Kidney epithelial cell (primary cell): ENCODE measurements around the gene KAT6B. TPM values are rescaled to one million over a fixed set of nuclear protein-coding genes. Genes with fewer than 3 reads are reported as not detected.

Experiments used
- DNase-seq: peaks from one replicate; pipeline ENCODE4 v3.0.0-alpha.2; 2010; ENCODE audit warnings: low read depth
- H3K27me3 ChIP-seq: 2 replicates; pipeline ENCODE4 v1.6.0; 2011; ENCODE audit warnings: low read length; ENCODE audit not compliant: control insufficient read depth, insufficient read depth
- H3K36me3 ChIP-seq: 2 replicates; pipeline ENCODE4 v1.5.1; 2011; ENCODE audit warnings: low read length; ENCODE audit not compliant: control insufficient read depth, insufficient read depth
- H3K4me3 ChIP-seq: 2 replicates; pipeline ENCODE4 v1.5.1; 2011; ENCODE audit warnings: low read depth, mild to moderate bottlenecking, control low read depth, low read length
- total RNA-seq: library from RNA; depleted of rRNA; stranded (reverse); fragments of >200 nt; gene quantifications from 2 replicates; pipeline ENCODE4 v1.2.3, GENCODE V29; 2015
- TF ChIP-seq, protein P1 (sequence below): IDR thresholded peaks from 2 replicates; pipeline ENCODE4 v1.5.1; 2011; ENCODE audit warnings: mild to moderate bottlenecking, moderate library complexity, low read length, control low read depth, inconsistent platforms; ENCODE audit not compliant: insufficient read depth, poor library complexity, severe bottlenecking

Gene KAT6B
- total RNA-seq, 1 donor from 2014 or later = 8.0 TPM

DNA sequence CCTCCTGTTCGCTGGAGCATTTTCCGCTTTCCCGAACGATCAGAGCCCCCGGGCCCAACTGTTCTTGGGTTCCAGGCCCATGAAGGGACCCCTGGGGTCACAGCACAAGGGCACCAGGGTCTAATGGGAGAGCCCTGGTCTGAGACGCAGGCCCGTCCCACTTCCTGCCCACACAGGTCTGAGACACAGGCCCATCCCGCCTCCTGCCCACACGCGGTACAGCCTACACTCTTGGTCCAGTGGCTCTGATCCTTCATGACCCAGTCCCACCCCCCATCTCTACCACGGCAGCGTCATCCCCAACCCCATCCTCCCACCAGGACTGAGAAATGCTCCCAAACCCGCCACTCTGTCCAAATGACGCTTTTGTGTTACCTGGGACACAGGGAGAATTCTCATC lies 246.3 kb downstream of the KAT6B start:
- Histone ChIP-seq H3K27me3 (no peaks in the 10 kb centered on the region), H3K36me3 (no peaks in the 10 kb centered on the region), H3K4me3 (no peak overlapping the region)
- TF ChIP-seq, protein P1, sequence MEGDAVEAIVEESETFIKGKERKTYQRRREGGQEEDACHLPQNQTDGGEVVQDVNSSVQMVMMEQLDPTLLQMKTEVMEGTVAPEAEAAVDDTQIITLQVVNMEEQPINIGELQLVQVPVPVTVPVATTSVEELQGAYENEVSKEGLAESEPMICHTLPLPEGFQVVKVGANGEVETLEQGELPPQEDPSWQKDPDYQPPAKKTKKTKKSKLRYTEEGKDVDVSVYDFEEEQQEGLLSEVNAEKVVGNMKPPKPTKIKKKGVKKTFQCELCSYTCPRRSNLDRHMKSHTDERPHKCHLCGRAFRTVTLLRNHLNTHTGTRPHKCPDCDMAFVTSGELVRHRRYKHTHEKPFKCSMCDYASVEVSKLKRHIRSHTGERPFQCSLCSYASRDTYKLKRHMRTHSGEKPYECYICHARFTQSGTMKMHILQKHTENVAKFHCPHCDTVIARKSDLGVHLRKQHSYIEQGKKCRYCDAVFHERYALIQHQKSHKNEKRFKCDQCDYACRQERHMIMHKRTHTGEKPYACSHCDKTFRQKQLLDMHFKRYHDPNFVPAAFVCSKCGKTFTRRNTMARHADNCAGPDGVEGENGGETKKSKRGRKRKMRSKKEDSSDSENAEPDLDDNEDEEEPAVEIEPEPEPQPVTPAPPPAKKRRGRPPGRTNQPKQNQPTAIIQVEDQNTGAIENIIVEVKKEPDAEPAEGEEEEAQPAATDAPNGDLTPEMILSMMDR = no peak
- no peak for DNase-seq

DNA sequence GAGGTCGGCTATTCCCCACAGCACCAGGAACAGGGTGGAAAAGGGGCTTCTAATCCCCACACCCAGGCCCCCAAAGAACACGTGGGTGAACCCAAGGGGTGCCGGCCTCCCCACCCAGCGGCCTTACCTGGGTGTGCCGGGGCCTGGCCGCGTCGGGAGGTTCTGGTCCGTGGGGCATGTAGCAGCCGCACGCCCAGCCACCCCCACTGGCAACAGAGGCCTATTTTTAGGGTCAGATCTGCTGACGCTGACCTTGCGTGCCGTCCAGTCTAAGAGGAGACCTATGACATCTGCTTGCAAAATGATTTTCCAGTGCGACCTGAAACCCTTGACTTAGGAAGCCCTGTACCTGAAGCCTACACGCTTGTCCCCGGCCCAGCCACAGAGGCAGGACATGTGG lies 247.0 kb downstream of the KAT6B start:
- Histone ChIP-seq H3K4me3 (no peak overlapping the region), H3K27me3 (no peaks in the 10 kb centered on the region), H3K36me3 (no peaks in the 10 kb centered on the region)
- no peak for DNase-seq
- TF ChIP-seq, protein P1 = no peak

DNA sequence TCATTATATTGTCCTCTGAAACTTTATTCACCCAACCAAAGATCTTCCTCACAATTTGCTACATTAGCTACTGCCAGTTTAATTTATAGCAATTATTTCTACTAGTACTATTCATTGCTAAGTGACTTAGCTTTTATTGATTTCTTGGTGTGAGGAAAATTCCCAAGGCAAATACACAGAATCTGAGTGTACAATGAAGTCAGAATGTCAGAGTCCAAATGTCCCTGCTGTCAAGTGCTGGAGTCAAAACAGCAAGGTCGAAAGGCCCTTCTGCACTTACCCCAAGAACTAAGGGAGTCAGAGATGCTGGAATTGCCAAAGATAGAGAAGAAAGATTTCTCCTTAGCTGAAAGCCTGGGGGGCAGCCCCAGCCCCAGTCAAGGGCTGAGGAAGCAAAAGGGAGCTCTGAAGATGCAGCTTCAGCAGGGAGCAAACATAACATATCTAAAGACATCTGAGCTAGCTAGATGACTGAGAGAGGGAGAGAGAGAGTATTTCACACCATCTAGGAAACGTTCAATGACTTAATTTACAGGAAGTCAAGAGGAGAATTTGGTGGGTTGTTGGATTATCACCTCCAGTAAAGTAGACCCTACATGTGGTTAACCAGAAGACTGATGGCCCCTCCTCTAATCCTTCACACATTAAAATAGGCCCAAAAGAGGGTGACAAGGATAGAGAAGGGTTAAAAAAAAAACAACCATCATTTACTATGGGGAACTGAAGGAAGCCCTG lies 248.5 kb downstream of the KAT6B start:
- no peak for DNase-seq
- TF ChIP-seq, protein P1 = no peak
- no peaks in the 10 kb centered on the region for H3K27me3 ChIP-seq
- H3K36me3 ChIP-seq = no peaks in the 10 kb centered on the region
- H3K4me3 ChIP-seq = no peak overlapping the region

DNA sequence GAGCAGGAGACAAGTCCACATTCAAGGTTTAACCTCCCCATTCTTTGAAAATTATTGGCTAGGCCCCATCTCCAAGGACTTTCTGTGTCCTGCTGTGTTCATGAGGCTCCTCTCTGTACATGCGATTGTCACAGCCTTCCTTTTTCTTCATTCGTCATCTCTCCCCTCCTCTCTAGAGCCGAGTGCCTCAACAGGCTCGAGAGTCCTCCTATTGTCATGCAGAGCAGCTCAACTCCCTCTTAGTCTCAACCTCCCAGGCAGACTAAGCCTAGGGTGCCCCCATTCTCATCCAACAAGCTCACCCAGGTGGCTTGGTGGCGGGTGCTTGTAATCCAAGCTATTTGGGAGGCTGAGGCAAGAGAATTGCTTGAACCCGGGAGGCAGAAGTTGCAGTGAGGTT lies 249.9 kb downstream of the KAT6B start:
- Histone ChIP-seq H3K4me3 (no peak overlapping the region), H3K36me3 (no peaks in the 10 kb centered on the region), H3K27me3 (no peaks in the 10 kb centered on the region)
- TF ChIP-seq, protein P1 = no peak
- DNase-seq = no peak

DNA sequence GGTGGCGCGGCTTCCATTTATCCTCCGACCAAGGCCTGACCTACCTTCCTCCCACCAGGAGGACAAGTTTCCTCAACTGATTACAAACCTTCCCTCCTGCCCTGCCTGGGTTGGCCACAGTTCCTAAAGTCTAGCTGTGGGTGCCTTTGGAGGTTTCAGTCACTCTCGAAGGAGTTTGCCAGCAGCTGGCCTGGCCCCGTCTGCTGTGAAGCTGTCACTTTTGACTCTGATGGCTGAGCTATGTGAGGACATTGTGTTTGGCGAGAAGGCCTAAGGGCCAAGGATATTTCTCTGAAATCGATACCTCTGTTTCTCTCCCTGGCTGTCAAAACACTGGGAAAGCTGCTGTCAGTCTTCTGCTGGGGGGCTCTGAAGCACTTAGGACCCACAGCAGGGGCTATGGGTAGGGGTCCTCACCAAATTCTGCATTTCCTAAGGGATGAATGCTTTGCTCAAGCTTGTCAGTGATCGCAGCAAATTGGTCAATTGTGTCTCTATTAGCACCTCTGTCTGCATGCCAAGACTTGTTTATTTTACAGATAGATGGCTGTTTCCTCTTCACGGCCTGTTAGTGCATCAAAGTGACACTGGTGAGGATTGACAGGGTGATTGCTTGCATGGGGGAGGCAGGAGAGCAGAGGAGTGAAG lies 253.2 kb downstream of the KAT6B start:
- H3K36me3 ChIP-seq = no peaks in the 10 kb centered on the region
- DNase-seq = no peak
- TF ChIP-seq, protein P1 = no peak
- H3K27me3 ChIP-seq = no peaks in the 10 kb centered on the region
- no peak overlapping the region for H3K4me3 ChIP-seq
